ENCODE results near the gene IL17RD.

GRCh38 chr3:57052662-57053061, 112.5 kb downstream of the IL17RD start:
- TF ChIP-seq CTCF (conservative IDR thresholded peaks at IDR 0.05 in 1 of 2, IDR thresholded peaks at IDR 0.05 in 1 of 2; ENCODE audit: extremely low read depth in 1 of 2, insufficient read depth in 1 of 2, low read depth in 1 of 2, low read length in 2 of 2) = no peak
- TF ChIP-seq EZH2 (IDR thresholded peaks at IDR 0.05; ENCODE audit: borderline replicate concordance, low read length) = no peak

Data from mammary epithelial cell (primary cell).